Vagina (tissue), 2 donors: Measurements from ENCODE around the gene C19orf33. TPM values are rescaled to one million over a fixed set of nuclear protein-coding genes. Genes with fewer than 3 reads are reported as not detected.

ENCODE experiments used
- DNase-seq, 2 donors: peaks; one replicate each; pipeline ENCODE4 v3.0.0-alpha.2; 2017; ENCODE audit errors: extremely low spot score in 2 of 2
- H3K27ac ChIP-seq: fragments of 200-600 bp; sonication (generic); one replicate; pipeline ENCODE4 v1.5.1; 2019
- H3K27me3 ChIP-seq: fragments of 200-600 bp; sonication (generic); one replicate; pipeline ENCODE4 v1.5.1; 2019
- H3K36me3 ChIP-seq, 2 donors: fragments of 200-600 bp; sonication (generic); one replicate each; pipeline ENCODE4 v1.5.1; 2017 to 2019
- H3K4me1 ChIP-seq: fragments of 200-600 bp; sonication (generic); one replicate; pipeline ENCODE4 v1.5.1; 2019
- H3K4me3 ChIP-seq, 2 donors: fragments of 200-600 bp; sonication (generic); 1 replicate in 1 of 2; 2 replicates in 1 of 2; pipeline ENCODE4 v1.5.1; 2016 to 2019
- H3K9me3 ChIP-seq: fragments of 200-600 bp; sonication (generic); one replicate; pipeline ENCODE4 v1.5.1; 2019
- CTCF ChIP-seq, 3 experiments: fragments of 450-650 bp in 2 of 3; fragments of 200-600 bp in 1 of 3; sonication (generic) in 1 of 3; IDR thresholded peaks; one replicate each; pipeline ENCODE4 v1.5.1; 2017 to 2019; ENCODE audit warnings: antibody characterized with exemption in 3 of 3, mild to moderate bottlenecking in 2 of 3, moderate library complexity in 2 of 3
- POLR2A ChIP-seq, 2 donors: fragments of 450-650 bp; IDR thresholded peaks; one replicate each; pipeline ENCODE4 v1.6.1; 2017; ENCODE audit warnings: antibody characterized with exemption in 2 of 2, mild to moderate bottlenecking in 2 of 2, moderate library complexity in 2 of 2
- POLR2AphosphoS5 ChIP-seq, 2 donors: sonication (generic); formaldehyde crosslinking; IDR thresholded peaks; one replicate each; pipeline ENCODE4 v1.9.0; 2017; ENCODE audit warnings: antibody characterized with exemption in 2 of 2, mild to moderate bottlenecking in 2 of 2, low read depth in 1 of 2; ENCODE audit not compliant: insufficient read depth in 1 of 2
- intact Hi-C: fragments of 100-400 bp; cut with DNase I; formaldehyde crosslinking; loops from one replicate; pipeline ENCODE4 v1.15.1; 2023
- total RNA-seq: library from RNA; depleted of rRNA; stranded (reverse); fragments of >200 nt; gene quantifications from one replicate; pipeline ENCODE4 v1.2.3, GENCODE V29; 2016

C19orf33 gene
- total RNA-seq, 1 donor from 2014 or later, result 96.5 TPM

- intact Hi-C loops, result no loop called here
- Histone ChIP-seq H3K4me1 (peaks cover 6% of the 10 kb centered on the region), H3K27ac (no peak overlapping the region), H3K9me3 (no peaks in the 10 kb centered on the region), H3K4me3 (no peak overlapping the region), H3K27me3 (no peaks in the 10 kb centered on the region), H3K36me3 (peaks cover 0 to 22% of the 10 kb centered on the region in 2 donors)
- TF ChIP-seq POLR2A (IDR thresholded peaks at IDR 0.05), result no peak
- DNase-seq, result no peak
Measured at GRCh38 chr19:38307076-38307475, 3.0 kb downstream of the C19orf33 start.

GRCh38 chr19:38307597-38307996 is 3.5 kb downstream of the C19orf33 start:
- H3K9me3 ChIP-seq, result no peaks in the 10 kb centered on the region
- H3K4me3 ChIP-seq, result no peak overlapping the region
- no peaks in the 10 kb centered on the region for H3K27me3 ChIP-seq
- no peak for TF ChIP-seq POLR2A (IDR thresholded peaks at IDR 0.05)
- TF ChIP-seq CTCF (IDR thresholded peaks at IDR 0.05), result no peak
- no peak for TF ChIP-seq POLR2AphosphoS5 (IDR thresholded peaks at IDR 0.05; ENCODE audit: insufficient read depth in 1 of 2, low read depth in 1 of 2)
- H3K4me1 ChIP-seq, result peaks cover 6% of the 10 kb centered on the region
- H3K36me3 ChIP-seq, result peaks cover 0 to 22% of the 10 kb centered on the region in 2 donors
- DNase-seq, result no peak
- intact Hi-C loops, result no loop called here
- no peak overlapping the region for H3K27ac ChIP-seq

- Histone ChIP-seq H3K36me3 (peaks cover 0 to 22% of the 10 kb centered on the region in 2 donors), H3K27ac (no peak overlapping the region)
Measured at GRCh38 chr19:38308006-38308766, 4.1 kb downstream of the C19orf33 start.

GRCh38 chr19:38308926-38309614 is 5.0 kb downstream of the C19orf33 start:
- H3K9me3 ChIP-seq, result no peaks in the 10 kb centered on the region
- no peak for TF ChIP-seq POLR2A (IDR thresholded peaks at IDR 0.05)
- TF ChIP-seq POLR2AphosphoS5 (IDR thresholded peaks at IDR 0.05; ENCODE audit: insufficient read depth in 1 of 2, low read depth in 1 of 2), result no peak
- TF ChIP-seq CTCF (IDR thresholded peaks at IDR 0.05), result no peak
- no peak overlapping the region for H3K4me3 ChIP-seq
- intact Hi-C loops, result no loop called here
- no peak for DNase-seq
- peaks cover 6% of the 10 kb centered on the region for H3K4me1 ChIP-seq
- H3K27ac ChIP-seq, result no peak overlapping the region
- H3K27me3 ChIP-seq, result no peaks in the 10 kb centered on the region
- peaks cover 0 to 22% of the 10 kb centered on the region in 2 donors for H3K36me3 ChIP-seq

More at GRCh38 chr19:38308006-38308766, 4.1 kb downstream of the C19orf33 start:
- Histone ChIP-seq H3K9me3 (no peaks in the 10 kb centered on the region), H3K4me1 (peaks cover 6% of the 10 kb centered on the region), H3K4me3 (no peak overlapping the region), H3K27me3 (no peaks in the 10 kb centered on the region)
- intact Hi-C loops, result no loop called here
- no peak for TF ChIP-seq POLR2A (IDR thresholded peaks at IDR 0.05)
- no peak for TF ChIP-seq POLR2AphosphoS5 (IDR thresholded peaks at IDR 0.05; ENCODE audit: insufficient read depth in 1 of 2, low read depth in 1 of 2)
- no peak for TF ChIP-seq CTCF (IDR thresholded peaks at IDR 0.05)
- no peak for DNase-seq

- no peak for DNase-seq
- TF ChIP-seq POLR2AphosphoS5 (IDR thresholded peaks at IDR 0.05; ENCODE audit: insufficient read depth in 1 of 2, low read depth in 1 of 2) (no peak), POLR2A (IDR thresholded peaks at IDR 0.05) (no peak), CTCF (IDR thresholded peaks at IDR 0.05) (no peak)
- intact Hi-C loops, result no loop called here
- H3K4me3 ChIP-seq, result no peak overlapping the region
- H3K27me3 ChIP-seq, result no peaks in the 10 kb centered on the region
- peaks cover 6% of the 10 kb centered on the region for H3K4me1 ChIP-seq
- no peaks in the 10 kb centered on the region for H3K9me3 ChIP-seq
- H3K27ac ChIP-seq, result no peak overlapping the region
- H3K36me3 ChIP-seq, result peaks cover 0 to 22% of the 10 kb centered on the region in 2 donors
Measured at GRCh38 chr19:38309615-38310278, 5.7 kb downstream of the C19orf33 start.
